Keratinocyte (primary cell): ENCODE measurements around the gene COL8A1. TPM values are rescaled to one million over a fixed set of nuclear protein-coding genes. Genes with fewer than 3 reads are reported as not detected.

Source experiments
- DNase-seq: peaks from one replicate; pipeline ENCODE4 v3.0.0-alpha.2; 2011; ENCODE audit warnings: low read depth, missing footprints, low spot score
- FAIRE-seq: peaks from 2 replicates; lab custom pipeline; 2011; peaks lifted over from hg19 to GRCh38; lab: Jason Lieb, UNC
- H2AFZ ChIP-seq: 2 replicates; pipeline ENCODE4 v1.6.0; 2012; ENCODE audit warnings: low read length, control low read depth, inconsistent platforms; ENCODE audit not compliant: control insufficient read depth
- H3K27ac ChIP-seq: 2 replicates; pipeline ENCODE4 v1.5.1; 2011; ENCODE audit warnings: low read length; ENCODE audit not compliant: control insufficient read depth, insufficient read depth
- H3K27me3 ChIP-seq: 3 replicates; pipeline ENCODE4 v1.6.0; 2011; ENCODE audit warnings: low read length; ENCODE audit not compliant: control insufficient read depth, insufficient read depth; ENCODE audit errors: extremely low read depth
- H3K36me3 ChIP-seq, 2 experiments: 2 replicates in 1 of 2; 3 replicates in 1 of 2; pipeline ENCODE4 v1.5.1; 2011; ENCODE audit warnings: low read length in 2 of 2, mild to moderate bottlenecking in 1 of 2; ENCODE audit not compliant: control insufficient read depth in 2 of 2, insufficient read depth in 2 of 2; ENCODE audit errors: extremely low read depth in 1 of 2
- H3K4me1 ChIP-seq: 3 replicates; pipeline ENCODE4 v1.5.1; 2011; ENCODE audit warnings: low read length; ENCODE audit not compliant: control insufficient read depth, insufficient read depth; ENCODE audit errors: extremely low read depth
- H3K4me2 ChIP-seq: 3 replicates; pipeline ENCODE4 v1.6.0; 2011; ENCODE audit warnings: low read depth, low read length; ENCODE audit not compliant: control insufficient read depth, insufficient read depth; ENCODE audit errors: extremely low read depth
- H3K4me3 ChIP-seq, 3 experiments: fragments of 200-600 bp in 1 of 3; sonication (generic) in 1 of 3; 2 replicates in 2 of 3; 3 replicates in 1 of 3; pipeline ENCODE4 v1.5.1; 2011 to 2016; ENCODE audit warnings: low read length in 3 of 3, mild to moderate bottlenecking in 3 of 3, control low read depth in 2 of 3, inconsistent platforms in 1 of 3, low read depth in 1 of 3, mixed read lengths in 1 of 3, mixed run types in 1 of 3, moderate library complexity in 1 of 3; ENCODE audit not compliant: control insufficient read depth in 2 of 3, insufficient read depth in 2 of 3; ENCODE audit errors: extremely low read depth in 1 of 3
- H3K79me2 ChIP-seq: 2 replicates; pipeline ENCODE4 v1.6.0; 2012; ENCODE audit warnings: low read length; ENCODE audit not compliant: control insufficient read depth, insufficient read depth
- H3K9ac ChIP-seq: 3 replicates; pipeline ENCODE4 v1.6.0; 2011; ENCODE audit warnings: low read length; ENCODE audit not compliant: control insufficient read depth, insufficient read depth; ENCODE audit errors: extremely low read depth
- H3K9me1 ChIP-seq: 3 replicates; pipeline ENCODE4 v1.6.0; 2011; ENCODE audit warnings: low read length; ENCODE audit not compliant: control insufficient read depth, insufficient read depth; ENCODE audit errors: extremely low read depth
- H3K9me3 ChIP-seq: 2 replicates; pipeline ENCODE4 v1.5.1; 2012; ENCODE audit warnings: low read depth, low read length; ENCODE audit not compliant: control insufficient read depth
- H4K20me1 ChIP-seq: 3 replicates; pipeline ENCODE4 v1.6.0; 2011; ENCODE audit warnings: low read length; ENCODE audit not compliant: control insufficient read depth, insufficient read depth; ENCODE audit errors: extremely low read depth
- CTCF ChIP-seq, 3 experiments: IDR thresholded peaks in 1 of 3; conservative IDR thresholded peaks in 1 of 3; optimal IDR thresholded peaks in 1 of 3; 2 replicates in 2 of 3; 3 replicates in 1 of 3; pipeline versions ENCODE3 to v1.5.1; 2011; ENCODE audit warnings: low read length in 3 of 3, mild to moderate bottlenecking in 3 of 3, moderate library complexity in 2 of 3, control low read depth in 1 of 3, inconsistent platforms in 1 of 3; ENCODE audit not compliant: insufficient read depth in 2 of 3; ENCODE audit errors: extremely low read depth in 1 of 3
- EZH2 ChIP-seq: IDR thresholded peaks from one replicate; pipeline ENCODE4 v1.6.1; 2012; ENCODE audit warnings: inconsistent platforms, mild to moderate bottlenecking, low read length, moderate library complexity
- dilution Hi-C: fragments of 300-500 bp; cut with MboI; formaldehyde crosslinking; loops from one replicate; pipeline ENCODE4 v1.7.0; 2020; ENCODE audit warnings: low sequenced_read_pairs; ENCODE audit not compliant: extremely low pct_ligation_motif_present
- polyA plus RNA-seq, 5 experiments: library from polyadenylated mRNA; depleted of rRNA in 3 of 5; stranded (reverse) in 3 of 5; stranded (forward) in 1 of 5; unstranded in 1 of 5; fragments of >200 nt; gene quantifications; 1 replicate in 1 of 5; 2 replicates in 3 of 5; 3 replicates in 1 of 5; pipeline versions ENCODE4 v1.2.1 to v1.2.3, GENCODE V29; 2011 to 2012; ENCODE audit warnings: missing spikeins in 2 of 5, low read depth in 1 of 5, low replicate concordance in 1 of 5

Gene COL8A1
- polyA plus RNA-seq, 1 donor (not counting 4 experiments of a cell fraction or from before 2014, with no cell fraction given) = 102 TPM

DNA sequence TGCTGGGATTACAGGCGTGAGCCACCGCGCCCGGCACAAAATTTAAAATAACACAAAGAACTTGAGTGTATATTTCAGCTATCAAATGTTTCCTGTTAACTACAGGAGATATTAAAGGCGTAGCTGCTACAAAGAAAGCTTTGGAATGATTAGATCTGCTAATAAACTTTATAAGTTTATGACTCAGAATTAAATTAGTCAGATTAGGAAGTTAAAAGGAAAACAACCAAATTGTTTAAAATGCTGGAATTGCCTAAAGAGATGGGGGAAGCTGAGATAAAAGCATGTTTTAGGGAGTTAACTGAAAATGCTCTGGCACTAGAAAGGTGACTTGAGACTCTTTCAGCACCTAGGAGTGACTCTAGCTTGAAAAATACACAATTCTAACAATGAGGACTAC lies 58.9 kb downstream of the COL8A1 start:
- TF ChIP-seq EZH2 (no peak), CTCF (optimal IDR thresholded peaks at IDR 0.05 in 1 of 3, IDR thresholded peaks at IDR 0.05 in 1 of 3, conservative IDR thresholded peaks at IDR 0.05 in 1 of 3; ENCODE audit: extremely low read depth in 1 of 3, insufficient read depth in 2 of 3, low read length in 3 of 3) (no peak)
- no peak overlapping the region for H3K27ac ChIP-seq
- no peaks in the 10 kb centered on the region for H4K20me1 ChIP-seq
- no peaks in the 10 kb centered on the region for H3K9me3 ChIP-seq
- no peaks in the 10 kb centered on the region for H3K79me2 ChIP-seq
- H3K4me3 ChIP-seq = no peak overlapping the region
- no peaks in the 10 kb centered on the region for H3K9me1 ChIP-seq
- no peak overlapping the region for H3K4me2 ChIP-seq
- FAIRE-seq (no peak), DNase-seq (no peak)
- no peak overlapping the region for H3K9ac ChIP-seq
- no peak overlapping the region for H2AFZ ChIP-seq
- H3K36me3 ChIP-seq = peaks cover 0 to 6% of the 10 kb centered on the region in 2 experiments
- no peaks in the 10 kb centered on the region for H3K4me1 ChIP-seq
- no peaks in the 10 kb centered on the region for H3K27me3 ChIP-seq
- dilution Hi-C loops = no loop called here

DNA sequence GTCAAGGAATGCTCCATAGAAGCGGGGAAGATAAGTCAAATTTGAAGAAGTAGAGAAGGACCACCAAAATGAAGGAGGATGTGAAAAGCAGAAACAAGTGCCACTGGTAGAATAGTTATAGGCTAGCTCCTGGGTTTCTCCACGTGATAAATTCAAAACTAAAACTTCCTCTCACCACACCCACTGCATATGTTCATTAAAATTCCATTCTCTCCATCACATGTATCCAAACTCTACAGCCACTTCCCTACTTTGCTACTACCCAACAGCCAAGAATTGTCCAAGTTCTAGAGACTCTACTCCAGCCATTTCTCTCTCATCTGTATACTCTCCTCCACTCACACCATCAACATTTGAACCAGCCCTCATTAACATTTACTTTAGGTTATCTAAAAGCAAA lies 60.5 kb downstream of the COL8A1 start:
- H3K9ac ChIP-seq = no peak overlapping the region
- H3K79me2 ChIP-seq = no peaks in the 10 kb centered on the region
- peaks cover 0 to 5% of the 10 kb centered on the region in 2 experiments for H3K36me3 ChIP-seq
- no peak overlapping the region for H3K27ac ChIP-seq
- H2AFZ ChIP-seq = no peak overlapping the region
- dilution Hi-C loops = no loop called here
- no peak overlapping the region for H3K4me2 ChIP-seq
- H4K20me1 ChIP-seq = no peaks in the 10 kb centered on the region
- H3K4me3 ChIP-seq = no peak overlapping the region
- no peak for TF ChIP-seq EZH2
- TF ChIP-seq CTCF (optimal IDR thresholded peaks at IDR 0.05 in 1 of 3, IDR thresholded peaks at IDR 0.05 in 1 of 3, conservative IDR thresholded peaks at IDR 0.05 in 1 of 3; ENCODE audit: extremely low read depth in 1 of 3, insufficient read depth in 2 of 3, low read length in 3 of 3) = no peak
- H3K27me3 ChIP-seq = no peaks in the 10 kb centered on the region
- H3K9me1 ChIP-seq = no peaks in the 10 kb centered on the region
- no peaks in the 10 kb centered on the region for H3K4me1 ChIP-seq
- H3K9me3 ChIP-seq = no peaks in the 10 kb centered on the region
- DNase-seq = no peak
- no peak for FAIRE-seq
